HL-60/S4 treated with phorbol 12-myristate 13-acetate at 8.2 ng/mL for 4 days and 3 days (cell line): ENCODE results near the gene KCNJ6.
"Not testable (repeated sequence)": the region's sequence is repeated elsewhere in the genome, so short reads cannot be mapped to it uniquely, and the experiment has no call there.

Experiments used
- in situ Hi-C: fragments of 300-500 bp; cut with MboI; formaldehyde crosslinking; loops from 2 replicates; pipeline ENCODE4 v1.15.0; 2022; ENCODE audit warnings: low sequenced_read_pairs

The KCNJ6 gene

DNA sequence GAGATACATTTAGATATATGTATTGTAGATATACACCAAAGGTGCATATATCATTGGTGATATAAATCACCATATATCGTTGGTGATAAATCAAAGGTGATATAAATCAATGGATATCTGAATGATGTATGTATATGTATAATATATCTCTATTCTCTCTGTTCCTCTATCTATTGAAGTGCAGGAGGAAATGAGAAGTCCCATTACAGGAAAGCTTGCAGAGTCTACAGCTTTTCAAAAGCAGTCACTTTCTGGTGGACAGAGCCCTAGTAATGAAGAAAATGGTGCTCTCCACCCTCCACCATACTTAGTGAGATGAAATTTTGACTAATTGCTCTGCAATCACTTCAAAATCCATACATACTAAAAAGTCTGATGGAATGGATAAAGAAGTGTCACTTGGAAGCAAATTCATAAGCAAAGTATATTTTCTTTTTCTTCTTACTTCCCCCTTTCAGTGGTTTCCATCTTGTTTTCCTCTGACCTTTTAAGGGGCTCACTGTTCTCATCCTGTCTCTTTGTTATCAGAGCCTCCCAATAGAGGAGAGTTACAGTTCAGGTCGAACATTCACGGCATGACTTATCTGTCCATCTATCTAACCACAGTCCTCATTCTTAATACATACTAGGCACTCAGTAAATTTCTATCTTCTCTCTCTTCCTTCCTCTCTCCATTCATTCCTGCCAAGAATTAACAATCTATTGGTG lies 227.2 kb downstream of the KCNJ6 start:
- in situ Hi-C loops = no loop called here

DNA sequence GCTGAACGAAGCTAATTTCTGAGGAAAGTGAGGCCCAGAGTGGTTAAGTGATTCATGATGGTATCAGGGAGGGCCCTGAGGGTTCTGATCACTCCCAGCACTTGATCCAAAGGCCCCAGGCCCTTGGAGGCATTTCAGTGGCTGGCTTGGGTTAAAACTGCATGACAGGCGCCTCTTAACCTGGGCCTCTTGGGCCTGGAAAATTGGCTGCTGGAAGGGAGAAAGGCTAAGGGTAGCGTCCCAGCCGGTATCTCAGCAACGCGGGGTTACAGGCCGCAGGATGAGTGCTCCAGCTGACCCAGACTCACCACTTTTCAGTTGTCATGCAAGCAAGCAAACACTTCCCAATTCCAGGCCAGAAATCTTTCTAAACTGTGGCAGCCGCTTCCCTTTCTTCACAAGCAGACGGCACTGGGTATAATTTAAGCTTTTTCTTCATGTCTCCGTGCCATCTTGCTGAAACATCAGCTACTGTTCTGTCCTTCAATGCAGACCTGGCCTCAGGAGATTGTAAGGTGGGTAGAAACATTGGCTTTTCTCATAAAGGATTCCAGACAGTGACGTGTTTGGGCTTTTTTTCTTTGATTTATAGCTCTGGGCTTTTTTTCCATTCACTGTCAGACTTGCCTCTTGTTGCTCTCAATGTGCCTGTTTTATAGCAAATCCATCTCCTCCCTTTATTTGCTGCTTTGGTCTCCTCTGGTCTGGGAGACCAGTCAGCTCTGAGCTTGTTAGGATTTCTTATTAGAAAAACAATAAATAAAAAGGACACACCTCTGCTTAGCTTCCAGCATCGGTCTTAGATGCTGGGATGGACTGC lies 229.1 kb downstream of the KCNJ6 start:
- in situ Hi-C loops = no loop called here

DNA sequence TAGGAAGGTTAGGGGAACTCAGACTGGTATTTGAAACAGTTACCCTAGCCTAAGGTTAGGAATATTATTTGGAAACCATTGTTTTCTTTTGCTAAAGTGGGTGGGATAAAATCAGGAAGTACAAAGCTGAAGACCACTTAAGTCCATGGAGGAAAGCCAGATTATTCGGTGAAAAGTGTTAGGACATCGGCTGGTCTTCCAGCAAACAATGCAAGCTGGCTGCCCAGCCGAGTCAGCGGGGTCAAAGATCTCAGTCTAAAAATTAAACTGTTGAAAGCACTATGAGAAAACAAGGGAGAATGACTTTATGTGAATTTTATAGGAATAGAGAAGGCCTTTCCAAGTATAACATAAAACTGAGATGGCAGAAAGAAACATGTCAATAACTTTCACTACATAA lies 231.7 kb downstream of the KCNJ6 start:
- in situ Hi-C loops = no loop called here

DNA sequence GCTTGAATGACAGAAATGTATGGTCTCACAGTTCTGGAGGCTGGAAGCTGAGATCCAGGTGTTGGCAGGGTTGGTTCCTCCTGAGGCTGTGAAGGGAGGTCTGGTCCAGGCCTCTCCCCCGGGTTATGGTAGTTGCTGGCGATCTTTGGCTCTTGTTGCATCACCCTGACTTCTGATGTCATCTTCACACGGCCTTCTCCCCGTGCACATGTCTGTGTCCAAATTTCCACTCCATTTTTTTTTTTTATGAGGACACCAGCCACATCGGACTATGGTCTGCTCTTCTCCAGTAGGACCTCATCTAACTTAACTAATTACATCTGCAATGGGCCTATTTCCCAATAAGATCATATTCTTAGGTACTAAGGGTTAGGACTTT lies 232.2 kb downstream of the KCNJ6 start:
- in situ Hi-C loops = no loop called here

DNA sequence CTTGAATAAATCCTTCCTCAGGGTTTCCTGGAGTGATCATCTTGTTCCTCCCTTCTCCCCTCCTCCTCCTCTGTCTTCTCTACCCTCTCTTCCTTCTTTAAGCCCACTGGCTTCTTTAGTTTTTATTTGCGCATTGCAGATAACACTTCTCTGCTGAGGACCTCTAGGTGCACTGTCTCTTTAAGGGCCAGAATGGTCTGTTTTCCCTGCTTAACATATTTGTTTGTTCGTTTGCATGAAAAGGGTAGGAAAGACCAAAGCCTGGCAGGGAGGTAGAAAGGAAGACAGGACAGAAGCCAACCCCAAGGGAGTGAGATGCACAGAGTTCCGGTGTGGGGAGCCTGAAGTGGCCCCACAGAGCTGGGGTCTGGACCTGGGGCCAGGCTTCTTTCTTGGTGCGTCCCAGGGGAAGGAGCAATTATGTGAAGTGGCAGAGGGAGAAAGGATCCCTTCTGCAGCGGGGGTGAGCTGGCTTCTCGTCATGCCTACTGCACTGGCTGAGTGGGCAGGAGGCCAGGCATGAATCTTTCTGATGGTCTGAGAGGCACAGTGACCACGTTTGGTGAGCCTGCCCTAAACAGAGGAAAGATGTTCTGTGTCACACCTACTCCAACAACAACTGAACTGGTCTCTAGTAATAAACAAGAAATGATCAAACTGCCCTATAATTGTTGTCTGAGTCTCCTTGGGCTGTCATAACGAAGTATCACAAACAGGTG lies 232.7 kb downstream of the KCNJ6 start:
- in situ Hi-C loops = no loop called here

DNA sequence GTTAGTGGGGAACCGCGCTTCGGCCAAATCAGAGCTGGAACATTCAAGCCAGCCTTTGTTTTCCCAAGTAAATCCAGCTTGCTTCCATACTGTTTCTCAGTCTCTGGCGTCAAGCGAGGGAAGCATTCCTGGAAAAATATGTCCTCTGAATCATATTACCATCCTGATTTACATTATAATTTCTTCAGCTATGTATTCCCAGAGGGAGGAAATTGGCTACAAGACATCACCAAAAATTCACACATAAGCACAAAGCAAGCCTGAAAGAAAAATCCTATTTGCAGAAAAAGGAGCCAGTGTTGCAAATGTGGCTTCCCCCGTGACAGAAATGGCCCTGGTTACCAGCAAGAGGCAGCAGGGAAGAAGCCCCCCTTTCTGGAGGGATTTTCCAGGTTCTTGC lies 233.3 kb downstream of the KCNJ6 start:
- in situ Hi-C loops = no loop called here

DNA sequence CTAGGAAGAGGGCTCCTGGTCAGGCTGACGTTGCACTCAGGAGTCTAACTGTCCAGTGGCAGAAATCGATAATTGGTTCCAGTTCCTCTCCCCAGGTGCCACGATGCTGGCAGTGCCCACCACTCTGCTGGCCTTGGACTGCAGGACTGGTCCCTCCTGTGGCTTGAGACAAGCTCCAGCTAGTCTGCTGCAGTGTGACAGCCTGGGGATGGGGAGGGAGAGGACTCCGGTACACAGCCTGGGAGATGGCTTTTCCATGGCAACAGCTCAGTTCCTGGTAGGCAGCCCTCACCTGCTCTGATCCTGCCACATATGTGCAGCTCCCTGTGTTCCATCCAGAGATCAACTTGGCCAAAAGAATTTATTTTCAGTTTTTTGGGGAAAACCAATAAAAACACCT lies 239.3 kb downstream of the KCNJ6 start:
- in situ Hi-C loops = no loop called here

DNA sequence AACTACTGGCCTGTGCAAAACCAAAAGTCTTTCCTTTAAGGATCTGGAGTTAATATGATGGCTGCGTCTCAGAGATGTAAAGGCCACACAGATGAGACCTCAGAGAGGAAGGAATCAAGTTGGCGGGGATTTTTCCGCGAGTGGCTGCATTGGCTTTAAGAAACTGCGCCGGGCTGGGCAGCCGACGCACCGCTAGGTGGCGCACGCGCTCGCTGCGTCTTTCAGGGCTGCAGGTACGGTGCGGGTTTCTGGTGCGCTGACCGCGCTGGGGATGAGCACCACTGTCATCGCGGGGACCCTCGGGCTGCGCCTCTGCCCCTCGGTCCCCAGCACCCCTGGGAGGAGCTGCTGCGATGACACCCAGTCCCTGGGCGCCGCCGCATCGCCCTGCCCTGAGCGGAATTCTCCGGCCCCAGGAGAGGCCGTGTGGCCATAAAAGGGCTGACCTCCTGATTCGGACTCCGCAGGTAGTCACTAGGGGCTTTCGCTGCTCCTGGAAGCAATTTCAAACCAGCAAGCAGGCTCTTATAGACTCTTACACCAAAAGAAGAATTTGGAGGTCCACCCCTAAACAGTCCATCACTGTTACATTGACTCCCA lies 241.0 kb downstream of the KCNJ6 start:
- in situ Hi-C loops = no loop called here

DNA sequence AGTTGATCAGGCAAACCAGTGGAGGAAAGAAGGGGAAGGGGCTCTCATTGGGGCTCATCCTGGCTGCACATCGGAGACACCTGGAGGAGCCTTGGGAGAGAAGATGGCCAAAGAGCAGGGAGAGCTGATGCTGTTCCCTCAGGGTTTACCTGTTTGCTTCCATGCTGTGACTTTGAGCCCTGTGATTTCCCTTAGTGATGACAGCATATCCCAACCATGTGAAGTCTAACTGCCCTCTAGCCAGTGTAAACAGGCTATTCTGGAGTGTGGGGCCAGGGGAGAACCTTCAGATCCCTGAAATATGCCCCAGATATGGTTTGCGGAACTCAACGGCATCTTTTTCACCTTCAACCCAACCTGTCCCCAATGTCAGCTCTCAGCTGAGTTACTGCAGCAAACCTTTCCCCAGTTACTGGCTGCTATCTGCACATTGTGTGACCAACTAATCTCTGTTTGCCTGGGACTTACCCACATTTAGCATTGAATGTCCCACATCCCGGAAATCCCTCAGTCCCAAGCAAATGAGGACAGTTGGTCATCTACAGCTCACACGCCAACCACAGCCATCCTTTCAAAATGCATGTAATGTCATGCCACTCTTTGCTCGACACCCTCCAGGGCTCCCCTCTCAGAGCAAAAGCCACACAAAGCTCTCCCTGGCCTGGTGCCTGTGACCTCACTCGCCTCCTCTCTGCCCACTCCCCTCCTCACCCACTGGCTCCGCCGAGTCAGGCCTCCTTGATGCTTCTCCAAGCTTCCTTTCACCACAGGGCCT lies 242.3 kb downstream of the KCNJ6 start:
- in situ Hi-C loops = no loop called here

DNA sequence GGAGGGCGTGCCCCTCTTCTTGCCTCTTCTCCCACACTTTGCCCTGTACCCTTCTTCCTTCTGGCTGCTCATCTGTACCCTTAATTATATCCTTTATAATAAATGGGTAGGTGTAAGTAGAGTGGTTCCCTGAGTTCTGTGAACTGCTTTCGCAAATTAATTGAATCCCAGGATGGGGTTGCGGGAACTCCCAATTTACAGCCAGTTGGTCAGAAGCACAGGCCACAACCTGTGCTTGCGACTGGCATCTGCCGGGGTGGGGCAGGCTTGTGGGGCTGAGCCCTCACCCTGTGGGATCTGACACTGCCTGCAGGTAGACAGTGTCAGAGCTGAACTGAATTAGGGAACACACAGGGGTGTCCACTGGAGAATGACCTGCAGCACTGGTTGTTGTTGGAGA lies 244.9 kb downstream of the KCNJ6 start:
- in situ Hi-C loops = no loop called here

DNA sequence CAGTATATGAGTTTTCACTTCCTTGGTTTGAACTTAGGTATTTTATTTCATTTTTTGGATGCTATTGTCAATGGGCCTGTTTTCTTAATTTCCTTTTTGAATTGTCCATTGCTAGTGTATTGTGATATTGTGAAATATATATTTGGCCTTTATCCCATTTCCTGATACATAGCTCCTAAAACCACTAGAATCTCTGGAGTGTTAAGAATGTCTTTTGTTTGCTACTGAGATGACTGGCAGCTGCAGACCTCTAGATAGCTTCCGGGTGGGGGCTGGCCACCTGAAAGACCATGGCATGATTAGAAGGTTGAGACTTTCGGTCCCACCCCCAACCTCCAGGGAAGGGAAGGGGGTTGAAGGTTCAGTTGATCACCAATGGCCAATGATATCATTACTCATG lies 245.4 kb downstream of the KCNJ6 start:
- in situ Hi-C loops = no loop called here

DNA sequence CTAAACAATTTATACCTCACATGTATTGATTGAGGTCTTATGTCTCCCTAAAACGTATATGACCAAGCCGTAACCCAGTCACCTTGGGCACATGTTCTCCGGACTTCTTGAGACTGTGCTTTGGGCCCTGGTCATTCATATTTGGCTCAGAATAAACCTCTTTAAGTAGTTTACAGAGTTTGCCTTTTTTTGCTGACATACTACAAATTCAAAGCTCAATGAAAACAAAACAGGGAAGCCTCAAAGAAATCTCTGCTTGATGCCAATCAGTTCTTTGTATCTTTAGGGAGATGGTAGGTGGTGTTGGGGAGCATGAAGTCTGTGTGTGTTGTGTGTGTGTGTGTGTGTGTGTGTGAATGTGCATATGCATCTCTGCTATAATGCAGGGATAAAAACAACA lies 247.0 kb downstream of the KCNJ6 start:
- in situ Hi-C loops = no loop called here

DNA sequence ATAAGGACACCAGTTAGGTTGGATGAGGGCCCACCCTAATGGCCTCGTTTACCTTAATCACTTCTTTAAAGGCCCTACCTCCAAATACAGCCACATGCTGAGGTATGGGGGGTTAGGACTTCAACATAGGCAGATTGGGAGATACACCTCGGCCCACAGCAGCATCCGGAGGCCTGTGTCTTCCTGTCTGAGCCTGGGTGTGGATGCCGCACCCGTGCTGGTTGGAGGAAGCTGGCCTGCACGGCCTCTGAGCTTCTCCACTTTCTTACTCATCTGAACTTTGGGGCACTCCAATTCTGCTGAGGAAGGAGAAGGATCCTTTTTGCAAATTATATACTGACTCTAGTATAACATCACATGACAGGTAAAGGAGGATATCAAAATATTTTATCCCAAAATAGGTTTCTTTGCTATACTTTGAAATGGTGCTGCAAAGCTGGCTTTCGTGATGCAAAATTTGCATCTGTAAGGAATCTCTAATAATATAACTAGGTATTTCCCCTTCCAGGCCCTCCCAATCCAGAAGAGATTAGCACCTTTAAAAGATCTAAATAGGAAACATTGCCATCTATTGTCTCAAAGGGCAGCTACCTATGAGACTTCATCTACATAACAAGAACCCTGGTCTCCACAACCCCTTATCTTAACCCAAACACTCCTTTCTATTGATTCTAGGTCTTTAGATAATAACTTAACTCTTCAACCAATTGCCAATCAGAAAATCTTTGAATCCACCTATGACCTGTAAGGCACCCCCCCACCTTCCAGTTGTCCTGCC lies 247.6 kb downstream of the KCNJ6 start:
- in situ Hi-C loops = no loop called here

DNA sequence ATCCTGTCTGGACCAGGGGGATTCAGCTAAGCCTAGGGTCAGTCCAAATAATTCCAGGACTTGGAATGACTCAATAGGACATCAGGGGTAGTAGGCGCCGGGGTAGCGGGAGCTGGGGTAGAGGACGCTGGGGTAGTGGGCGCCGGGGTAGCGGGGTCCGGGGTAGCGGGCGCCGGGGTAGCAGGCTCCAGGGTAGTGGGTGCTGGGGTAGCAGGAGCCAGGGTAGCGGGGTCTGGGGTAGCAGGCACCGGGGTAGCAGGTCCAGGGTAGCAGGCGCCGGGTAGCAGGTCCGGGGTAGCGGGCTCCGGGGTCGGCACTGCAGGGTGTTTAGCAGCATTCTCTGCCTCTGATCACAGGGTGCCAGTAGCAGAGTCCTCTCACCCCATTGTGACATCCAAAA lies 248.9 kb downstream of the KCNJ6 start:
- in situ Hi-C loops = no loop called here

DNA sequence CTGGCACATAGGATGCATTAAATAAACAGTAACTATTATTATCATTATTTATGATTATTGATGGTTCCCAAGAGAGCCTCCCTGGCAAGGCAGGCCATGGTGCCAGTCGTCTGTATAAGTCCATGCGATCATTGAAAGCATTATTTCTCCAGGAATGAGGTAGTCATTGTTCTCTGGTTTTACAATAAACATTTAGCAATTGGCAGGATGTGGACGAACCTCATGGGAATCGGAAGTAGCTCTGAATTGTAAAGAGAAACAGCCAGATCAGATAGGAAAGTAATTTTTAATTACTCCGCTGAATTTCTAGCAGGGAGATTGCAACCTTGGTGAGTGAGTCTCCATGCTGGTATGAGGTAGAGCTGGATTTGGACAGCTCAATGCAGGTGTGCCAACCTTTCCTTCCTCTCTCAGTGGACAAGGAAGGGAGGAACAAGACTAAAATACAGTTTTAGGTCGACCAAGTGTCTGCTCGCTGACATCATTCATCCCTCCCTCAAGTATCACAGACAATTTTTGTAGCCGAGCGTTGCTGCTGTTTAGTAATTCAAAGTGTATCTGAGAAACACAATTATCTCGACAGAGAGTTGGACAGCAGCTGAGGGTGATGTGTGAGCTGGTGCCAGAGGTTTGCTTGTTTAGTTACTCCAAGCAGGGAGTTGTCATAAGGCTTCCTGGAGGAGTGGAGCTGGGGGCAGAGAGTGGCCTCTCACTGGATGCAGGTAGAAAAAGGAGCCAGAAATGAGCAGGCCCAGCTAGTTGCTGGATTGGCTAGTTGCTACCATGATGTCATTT lies 250.8 kb downstream of the KCNJ6 start:
- in situ Hi-C loops = no loop called here

DNA sequence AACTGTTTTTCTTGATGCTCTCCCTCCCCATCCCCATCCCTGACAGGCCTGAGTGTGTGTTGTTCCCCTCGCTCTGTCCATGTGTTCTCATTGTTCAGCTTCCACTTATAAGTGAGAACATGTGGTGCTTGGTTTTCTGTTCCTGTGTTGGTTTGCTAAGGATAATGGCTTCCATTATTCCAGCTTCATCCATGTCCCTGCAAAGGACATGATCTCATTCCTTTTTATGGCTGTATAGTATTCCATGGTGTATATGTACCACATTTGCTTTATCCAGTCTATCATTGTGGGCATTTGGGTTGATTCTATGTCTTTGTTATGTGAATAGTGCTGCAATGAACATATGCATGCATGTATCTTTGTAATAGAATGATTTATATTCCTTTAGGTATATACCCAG lies 254.0 kb downstream of the KCNJ6 start:
- in situ Hi-C loops = not testable (repeated sequence)

DNA sequence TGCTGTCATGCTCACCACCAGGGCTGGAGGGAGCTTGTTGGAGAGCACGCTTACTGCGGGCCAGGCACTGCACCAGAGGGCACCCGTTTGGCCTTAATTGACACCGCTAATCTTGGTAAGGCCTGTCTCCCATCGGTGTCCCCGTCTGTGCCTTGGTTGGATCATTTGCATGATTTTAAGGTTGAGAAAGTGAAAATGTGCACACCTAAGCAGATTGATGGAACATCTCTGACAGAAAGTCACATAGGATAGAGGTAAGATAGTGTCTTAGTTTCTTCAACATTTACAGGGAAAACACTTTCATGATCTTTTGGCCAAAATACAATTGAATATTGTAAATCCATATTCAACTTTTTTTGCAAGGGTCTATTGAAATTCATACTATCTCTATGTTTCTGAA lies 255.5 kb downstream of the KCNJ6 start:
- in situ Hi-C loops = no loop called here

DNA sequence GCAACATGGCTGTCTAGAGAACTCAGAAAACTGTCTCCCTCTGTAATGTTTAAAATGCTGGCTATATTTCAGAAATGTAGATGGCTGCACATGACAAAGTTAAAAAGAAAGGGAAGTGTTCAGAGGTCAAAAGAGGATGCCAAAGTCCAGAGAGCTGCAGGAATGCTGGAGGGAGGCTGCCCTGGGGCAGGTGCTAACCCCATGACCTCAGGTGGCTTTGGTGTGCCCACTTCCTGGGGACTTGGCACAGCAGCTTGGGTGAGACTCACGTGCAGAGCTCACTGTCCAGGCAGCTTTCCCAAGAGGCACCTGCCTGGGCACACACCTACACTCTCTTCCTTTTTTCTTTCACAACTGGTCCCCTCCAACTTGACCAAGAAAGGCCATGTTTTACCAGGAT lies 256.4 kb downstream of the KCNJ6 start:
- in situ Hi-C loops = no loop called here

DNA sequence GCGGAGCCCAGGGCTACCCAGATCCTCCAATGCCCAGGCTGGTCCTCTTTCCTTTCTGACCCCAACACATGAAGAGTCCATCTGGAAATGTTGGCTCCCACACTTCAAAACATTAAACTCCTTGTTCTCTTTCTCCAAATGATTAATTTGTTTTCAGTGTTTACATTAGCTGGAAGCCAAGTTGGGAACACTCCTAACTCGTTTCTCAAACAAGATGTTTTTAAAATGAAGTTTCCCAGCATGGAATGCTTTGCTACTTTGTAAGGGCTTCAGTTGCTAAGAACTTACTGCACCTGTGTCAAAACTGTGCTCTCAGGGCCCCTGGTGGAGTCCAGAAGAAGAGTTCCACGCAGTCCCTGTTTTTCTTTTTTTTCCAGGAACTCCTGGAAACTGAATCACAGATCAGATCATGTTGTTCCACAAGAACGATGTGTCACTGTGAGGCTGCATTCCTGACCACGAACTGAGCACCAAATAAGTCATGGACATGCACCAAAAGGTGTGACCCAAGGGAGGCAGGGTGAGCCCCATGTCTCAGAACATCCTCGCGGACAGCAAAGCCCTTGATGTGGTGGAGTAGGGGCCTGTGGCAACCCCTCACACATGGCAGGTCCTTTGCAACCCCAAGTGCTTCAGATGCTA lies 257.3 kb downstream of the KCNJ6 start:
- in situ Hi-C loops = no loop called here
